GM18499 (cell line): ENCODE measurements around the gene SLC9A1.

Source experiments
- ATAC-seq: cut with Tn5 transposase; IDR thresholded peaks from one replicate; pipeline ENCODE4 v1.9.1; 2021; ENCODE audit warnings: moderate number of reproducible peaks; ENCODE audit not compliant: insufficient read depth, unreplicated experiment

The SLC9A1 gene

GRCh38 chr1:27084107-27084506 lies 70.8 kb downstream of the SLC9A1 start:
- no peak for ATAC-seq

- no peak for ATAC-seq
Measured at GRCh38 chr1:27077968-27078367, 77.0 kb downstream of the SLC9A1 start.

- no peak for ATAC-seq
Measured at GRCh38 chr1:27076803-27077202, 78.1 kb downstream of the SLC9A1 start.

- ATAC-seq, result no peak
Measured at GRCh38 chr1:27074175-27074780, 80.6 kb downstream of the SLC9A1 start.

GRCh38 chr1:27071049-27071416 lies 83.9 kb downstream of the SLC9A1 start:
- ATAC-seq, result no peak

GRCh38 chr1:27070390-27071048 lies 84.4 kb downstream of the SLC9A1 start:
- no peak for ATAC-seq

GRCh38 chr1:27068922-27069321 lies 86.0 kb downstream of the SLC9A1 start:
- ATAC-seq, result no peak

GRCh38 chr1:27065999-27066630 lies 88.8 kb downstream of the SLC9A1 start:
- no peak for ATAC-seq

- ATAC-seq, result no peak
Measured at GRCh38 chr1:27060891-27061290, 94.0 kb downstream of the SLC9A1 start.

- ATAC-seq, result no peak
Measured at GRCh38 chr1:27058966-27059669, 95.8 kb downstream of the SLC9A1 start.

- ATAC-seq, result no peak
Measured at GRCh38 chr1:27057801-27058625, 96.9 kb downstream of the SLC9A1 start.

- no peak for ATAC-seq
Measured at GRCh38 chr1:27057389-27057788, 97.5 kb downstream of the SLC9A1 start.

GRCh38 chr1:27053977-27054753 lies 100.8 kb downstream of the SLC9A1 start:
- ATAC-seq, result no peak

GRCh38 chr1:27052527-27052926 lies 102.4 kb downstream of the SLC9A1 start:
- no peak for ATAC-seq

GRCh38 chr1:27049607-27050006 lies 105.3 kb downstream of the SLC9A1 start:
- ATAC-seq, result no peak

GRCh38 chr1:27049100-27049499 lies 105.8 kb downstream of the SLC9A1 start:
- no peak for ATAC-seq
